ENCODE data around the gene TMEM129. TPM values are rescaled to one million over a fixed set of nuclear protein-coding genes. Genes with fewer than 3 reads are reported as not detected.
"Not testable (repeated sequence)": the region's sequence is repeated elsewhere in the genome, so short reads cannot be mapped to it uniquely, and the experiment has no call there.

The TMEM129 gene
- polyA plus RNA-seq, 3 donors: 23.7 to 31.8 (median 30.3) TPM

DNA sequence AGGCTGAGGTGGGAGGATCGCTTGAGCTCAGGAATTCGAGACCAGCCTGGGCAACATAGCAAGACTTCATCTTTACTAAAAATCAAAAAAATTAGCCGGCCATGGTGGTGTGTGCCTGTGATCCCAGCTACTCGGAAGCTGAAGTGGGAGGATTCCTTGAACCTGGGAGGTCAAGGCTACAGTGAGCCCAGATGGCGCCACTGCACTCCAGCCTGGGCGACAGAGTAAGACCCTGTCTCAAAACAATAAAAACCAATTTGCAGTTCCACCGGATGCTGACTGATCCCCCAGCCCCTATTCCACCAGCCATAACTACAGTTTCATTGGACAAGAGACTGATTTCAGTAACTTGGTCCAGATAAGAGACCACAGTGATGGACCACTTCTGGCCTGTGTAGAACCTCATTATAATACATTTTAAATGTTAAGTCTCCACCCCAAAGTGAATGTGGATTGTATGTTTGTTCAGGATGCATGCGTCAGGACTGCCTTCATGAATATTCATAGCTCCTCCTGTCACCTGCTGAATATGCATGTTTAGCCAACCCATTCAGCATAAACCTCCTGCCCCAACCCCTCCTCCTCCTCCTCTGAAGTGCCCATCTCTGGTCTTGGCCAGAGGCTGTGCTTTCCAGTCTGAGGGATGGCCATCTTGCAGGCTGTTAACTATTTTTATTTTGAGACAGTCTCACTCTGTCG, 6.7 kb downstream of the TMEM129 start:
- no peak overlapping the region for H3K27ac ChIP-seq (ENCODE audit: low read depth, low read length)
- 65 to 70% (median 66%) methylated on average over 9 of the region's 9 CpGs for WGBS, 3 donors

DNA sequence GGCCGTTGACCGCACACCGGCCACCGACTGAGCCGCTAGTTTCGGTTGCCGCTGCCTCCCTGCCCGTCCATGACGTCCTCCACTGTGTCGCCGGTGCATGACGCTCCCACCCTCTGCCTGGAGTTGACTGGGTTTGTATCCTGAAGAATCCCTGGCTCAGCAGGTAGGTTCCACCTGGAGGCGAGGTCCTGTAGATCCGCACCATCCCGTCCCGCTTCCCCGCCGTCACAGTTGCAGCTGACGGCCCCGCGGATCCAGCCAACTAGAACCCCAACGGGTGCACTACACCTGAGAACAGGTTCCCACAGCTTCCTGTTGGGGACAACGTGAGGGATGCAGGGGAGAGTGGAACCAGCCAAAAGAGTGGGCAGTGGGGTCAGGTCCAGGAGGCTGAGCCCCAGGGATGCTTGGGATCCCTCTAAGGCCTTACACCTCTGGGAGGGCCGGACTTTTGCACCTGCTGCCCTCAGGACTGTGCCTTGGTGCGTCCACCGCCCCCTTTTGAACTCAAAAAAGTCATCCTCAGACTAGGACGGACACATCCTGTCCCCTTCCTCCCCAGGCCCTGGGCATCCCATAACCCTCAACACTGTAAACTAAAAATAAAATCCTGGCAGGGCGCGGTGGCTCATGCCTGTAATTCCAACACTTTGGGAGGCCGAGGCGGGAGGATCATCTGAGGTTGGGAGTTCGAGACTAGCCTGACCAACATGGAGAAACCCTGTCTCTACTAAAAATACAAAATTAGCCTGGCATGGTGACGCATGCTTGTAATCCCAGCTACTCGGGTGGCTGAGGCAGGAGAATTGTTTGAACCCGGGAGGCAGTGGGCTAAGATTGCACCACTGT, 7.9 kb downstream of the TMEM129 start:
- peak overlapping the region; percentile 100 for H3K27ac ChIP-seq (ENCODE audit: low read depth, low read length)
- 18 to 23% (median 22%) methylated on average over 35 of the region's 35 CpGs for WGBS, 3 donors

DNA sequence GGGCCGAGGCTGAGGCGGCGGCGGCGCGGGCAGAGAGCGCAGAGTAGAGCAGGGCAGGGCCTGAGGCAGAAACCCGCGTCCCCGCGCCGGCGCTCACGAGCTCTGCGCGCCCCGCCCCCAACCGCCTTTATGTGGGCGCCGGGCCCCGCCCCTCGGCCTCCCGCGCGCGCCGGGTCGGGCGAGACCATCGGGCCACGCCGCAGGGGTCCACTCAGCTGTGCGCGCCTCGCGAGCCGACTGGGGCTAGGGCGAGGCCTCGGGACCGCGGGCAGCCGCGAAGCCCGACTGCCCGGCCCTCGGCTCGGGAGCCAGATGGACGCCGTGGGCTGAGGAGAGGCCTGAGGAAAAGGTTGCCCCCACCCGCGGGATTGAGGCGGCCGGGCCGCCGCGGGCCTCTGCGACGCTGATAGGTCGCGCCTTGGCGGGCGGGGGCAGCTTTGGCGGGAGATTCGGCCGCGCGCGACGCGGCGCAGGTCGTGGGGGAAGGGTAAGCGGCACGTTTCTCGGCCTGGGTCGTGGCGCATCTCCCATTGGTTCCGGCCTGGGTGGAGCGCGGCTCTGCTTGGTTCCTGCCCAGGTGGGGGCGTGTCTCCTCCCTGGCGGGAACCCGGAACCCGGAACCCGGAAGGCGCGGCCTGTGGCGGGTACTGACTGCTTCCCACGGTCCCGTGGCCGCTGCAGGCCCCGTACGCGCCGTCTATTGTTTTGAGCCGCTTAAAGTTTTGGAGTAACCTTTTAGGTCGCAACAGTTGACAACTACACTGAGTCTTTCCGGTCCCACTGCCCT, 8.7 kb downstream of the TMEM129 start, which contains the start of gene SLBP:
TSS of gene SLBP (minus strand) at position 104 of the 787 bp plus-strand sequence. CDS start 131 bp downstream, outside the sequence.
- peak within 1 kb of the TSS; percentile 100 for H3K27ac ChIP-seq (ENCODE audit: low read depth, low read length)
- 0% methylated on average over 65 to 98 of the region's 98 CpGs for WGBS, 3 donors

DNA sequence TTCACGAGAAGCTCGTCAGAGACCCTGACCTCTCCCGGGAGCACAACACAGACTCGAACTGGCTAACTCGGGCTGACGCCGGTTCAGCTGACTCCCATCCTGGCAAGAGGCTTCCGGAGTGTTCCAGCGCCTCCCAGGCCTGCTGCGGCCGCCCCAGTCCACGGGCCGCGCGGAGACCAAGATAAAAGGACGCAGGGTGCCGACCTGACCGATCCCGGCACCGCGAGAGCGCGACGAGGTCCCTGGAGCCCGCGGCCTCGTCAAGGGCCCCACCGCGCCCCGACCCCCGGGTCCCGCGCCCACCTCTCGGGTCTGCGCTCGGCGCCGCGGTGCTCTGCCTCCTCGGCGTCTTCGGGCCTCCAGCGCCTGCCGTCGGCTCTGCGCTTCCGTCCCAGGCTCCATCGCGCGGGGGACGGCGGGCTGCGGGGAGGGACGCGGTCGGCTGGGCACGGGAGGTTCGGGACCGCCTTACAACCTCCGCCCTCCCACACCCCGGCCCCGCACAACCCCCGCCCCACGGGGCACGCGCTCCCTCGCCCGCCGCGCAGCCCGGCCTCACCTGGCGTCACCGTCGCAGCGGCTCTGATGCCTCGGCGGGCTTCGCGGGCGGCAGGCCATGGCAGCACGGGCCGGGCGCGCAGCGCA, 9.4 kb downstream of the TMEM129 start:
- 0 to 1% (median 0%) methylated on average over 62 to 85 of the region's 85 CpGs for WGBS, 3 donors
- H3K27ac ChIP-seq (ENCODE audit: low read depth, low read length): peak overlapping the region; percentile 44

DNA sequence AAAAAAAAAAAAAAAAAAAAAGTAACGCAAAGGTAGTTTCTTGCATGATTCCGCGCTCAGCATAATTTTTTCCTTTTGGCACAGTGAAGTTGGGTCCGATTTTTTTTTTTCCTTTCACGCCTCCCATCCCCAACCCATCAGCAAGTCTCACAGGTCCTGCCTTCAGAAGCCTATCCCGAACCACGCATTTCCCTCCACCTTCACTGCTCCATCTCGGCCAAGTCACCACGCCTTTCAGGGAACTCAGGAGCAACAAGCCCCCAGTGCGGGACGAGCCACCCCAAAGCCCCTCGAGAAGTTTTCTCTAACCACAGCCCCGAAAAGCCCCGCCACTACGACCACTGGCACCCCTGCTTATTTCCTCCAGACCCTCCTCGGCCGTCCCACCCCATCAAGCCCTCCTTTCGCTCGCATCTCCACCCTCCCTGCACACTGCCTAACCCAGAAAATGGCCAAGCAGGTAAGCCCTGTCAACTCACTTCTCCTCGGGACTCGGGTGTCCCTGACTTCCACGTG, 10.0 kb downstream of the TMEM129 start:
- no peak overlapping the region for H3K27ac ChIP-seq (ENCODE audit: low read depth, low read length)
- WGBS, 3 donors: 12 to 14% (median 14%) methylated on average over 22 of the region's 22 CpGs

DNA sequence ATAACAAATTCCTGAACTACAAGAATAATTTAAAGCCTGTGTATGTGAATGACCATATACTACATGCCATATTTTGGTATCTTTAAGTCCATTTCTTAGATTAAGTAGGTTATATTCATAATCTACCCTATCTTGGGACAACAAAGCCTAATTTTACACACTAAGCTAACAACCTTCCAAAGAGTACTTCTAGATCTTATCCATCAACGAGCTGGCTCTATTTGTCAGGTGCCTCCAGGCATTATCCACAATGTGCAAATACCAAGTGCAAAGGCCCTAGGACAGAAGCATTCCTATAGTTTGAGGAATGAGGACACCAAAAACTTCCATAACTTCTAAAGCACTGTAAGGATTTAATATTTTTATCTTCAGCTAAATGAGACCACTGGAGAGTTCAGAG, 12.5 kb downstream of the TMEM129 start:
- WGBS, 3 donors: 29 to 55% (median 45%) methylated on average over 1 of the region's 1 CpG
- no peak overlapping the region for H3K27ac ChIP-seq (ENCODE audit: low read depth, low read length)

DNA sequence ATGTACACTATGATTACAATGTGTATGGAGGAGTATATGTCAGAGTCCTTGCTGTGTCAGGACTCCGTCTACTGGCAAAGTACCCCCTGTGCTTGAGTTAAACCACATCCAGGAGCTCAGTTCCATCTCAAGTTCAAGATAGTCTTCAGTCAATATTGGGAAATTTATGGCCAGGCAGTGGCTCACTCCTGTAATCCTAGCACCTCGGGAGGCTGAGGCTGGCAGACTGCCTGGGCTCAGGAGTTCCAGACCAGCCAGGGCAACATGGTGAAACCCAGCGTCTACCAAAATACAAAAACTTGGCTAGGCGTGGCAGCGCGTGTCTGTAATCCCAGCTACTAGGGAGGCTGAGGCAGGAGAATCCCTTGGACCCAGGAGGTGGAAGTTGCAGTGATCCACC, 14.8 kb downstream of the TMEM129 start:
- no peak overlapping the region for H3K27ac ChIP-seq (ENCODE audit: low read depth, low read length)
- 89 to 92% (median 91%) methylated on average over 6 of the region's 6 CpGs for WGBS, 3 donors

DNA sequence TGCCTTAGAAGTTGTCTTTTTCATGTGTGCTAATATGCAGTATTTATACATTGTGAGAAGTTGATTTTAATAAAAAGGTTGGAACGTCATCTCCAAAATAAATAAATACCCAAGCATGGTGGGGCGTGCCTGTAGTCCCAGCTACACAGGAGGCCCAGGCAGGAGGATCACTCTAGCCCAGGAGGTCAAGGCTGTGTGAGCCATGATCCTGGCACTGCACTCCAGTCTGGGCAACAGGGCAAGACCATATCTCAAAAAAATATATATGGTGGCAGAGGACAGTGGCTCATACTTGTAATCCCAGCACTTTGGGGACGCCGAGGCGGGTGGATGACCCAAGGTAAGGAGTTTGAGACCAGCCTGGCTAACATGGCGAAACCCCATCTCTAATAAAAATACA, 15.4 kb downstream of the TMEM129 start:
- WGBS, 3 donors: 93 to 96% (median 95%) methylated on average over 6 of the region's 6 CpGs

DNA sequence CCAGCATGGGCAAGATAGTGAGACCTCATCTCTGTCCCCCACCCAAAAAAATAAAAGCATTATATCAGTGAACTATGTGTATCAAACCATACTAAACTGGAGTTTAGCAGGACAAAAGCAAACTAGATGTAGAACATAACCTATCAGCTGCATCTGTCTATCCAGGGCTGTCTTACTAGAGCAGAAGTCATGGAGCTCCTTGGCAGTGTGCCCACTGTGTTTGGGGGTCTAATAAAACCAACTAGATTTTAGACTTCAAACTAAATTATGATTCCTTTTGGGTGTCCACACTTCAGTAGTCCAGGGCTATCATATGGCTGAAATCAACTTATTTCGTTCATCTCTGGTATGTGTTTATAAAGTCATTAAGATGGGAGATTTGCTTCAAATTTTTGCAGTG, 17.3 kb downstream of the TMEM129 start:
- H3K27ac ChIP-seq (ENCODE audit: low read depth, low read length): no peak overlapping the region
- 86 to 97% (median 96%) methylated on average over 1 of the region's 1 CpG for WGBS, 3 donors

More for the DNA sequence above, 15.4 kb downstream of the TMEM129 start:
- no peak overlapping the region for H3K27ac ChIP-seq (ENCODE audit: low read depth, low read length)

DNA sequence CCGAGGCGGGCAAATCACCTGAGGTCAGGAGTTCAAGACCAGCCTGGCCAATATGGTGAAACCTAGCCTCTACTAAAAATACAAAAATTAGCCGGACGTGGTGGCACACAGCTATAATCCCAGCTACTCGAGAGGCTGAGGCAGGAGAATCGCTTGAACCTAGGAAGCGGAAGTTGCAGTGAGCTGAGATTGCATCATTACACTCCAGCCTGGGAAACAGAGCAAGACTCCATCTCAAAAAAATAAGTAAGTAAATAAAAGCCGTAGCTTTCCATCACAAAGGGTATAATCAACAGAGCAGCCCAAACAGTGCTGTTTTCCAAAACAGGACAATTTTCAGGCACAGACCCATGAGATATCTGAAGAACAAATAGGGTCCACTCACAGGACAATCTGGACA, 19.5 kb downstream of the TMEM129 start:
- WGBS, 3 donors: 64 to 88% (median 73%) methylated on average over 8 of the region's 8 CpGs

DNA sequence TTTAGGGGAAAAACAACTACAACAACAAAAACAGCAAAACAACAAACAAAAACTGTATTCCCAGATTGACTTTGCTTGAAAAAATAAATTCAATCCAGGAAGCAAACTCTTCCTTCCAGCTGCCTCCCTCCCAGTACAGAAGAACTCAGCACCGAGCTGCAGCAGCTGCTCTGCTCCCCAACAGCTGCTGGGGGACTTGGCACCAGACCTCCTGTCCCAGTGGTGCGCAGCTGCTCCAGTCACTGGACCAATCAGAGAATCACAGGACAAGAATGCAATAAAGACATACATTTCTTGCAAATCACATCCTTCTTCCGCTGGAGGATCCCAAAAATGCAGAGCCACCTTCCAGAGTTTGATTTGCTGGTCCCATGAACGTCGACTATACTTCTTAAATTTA, 25.2 kb downstream of the TMEM129 start:
- H3K27ac ChIP-seq (ENCODE audit: low read depth, low read length): no peak overlapping the region
- WGBS, 3 donors: 68 to 84% (median 80%) methylated on average over 5 of the region's 5 CpGs

More for the DNA sequence above, 19.5 kb downstream of the TMEM129 start:
- H3K27ac ChIP-seq (ENCODE audit: low read depth, low read length): not testable (repeated sequence)

DNA sequence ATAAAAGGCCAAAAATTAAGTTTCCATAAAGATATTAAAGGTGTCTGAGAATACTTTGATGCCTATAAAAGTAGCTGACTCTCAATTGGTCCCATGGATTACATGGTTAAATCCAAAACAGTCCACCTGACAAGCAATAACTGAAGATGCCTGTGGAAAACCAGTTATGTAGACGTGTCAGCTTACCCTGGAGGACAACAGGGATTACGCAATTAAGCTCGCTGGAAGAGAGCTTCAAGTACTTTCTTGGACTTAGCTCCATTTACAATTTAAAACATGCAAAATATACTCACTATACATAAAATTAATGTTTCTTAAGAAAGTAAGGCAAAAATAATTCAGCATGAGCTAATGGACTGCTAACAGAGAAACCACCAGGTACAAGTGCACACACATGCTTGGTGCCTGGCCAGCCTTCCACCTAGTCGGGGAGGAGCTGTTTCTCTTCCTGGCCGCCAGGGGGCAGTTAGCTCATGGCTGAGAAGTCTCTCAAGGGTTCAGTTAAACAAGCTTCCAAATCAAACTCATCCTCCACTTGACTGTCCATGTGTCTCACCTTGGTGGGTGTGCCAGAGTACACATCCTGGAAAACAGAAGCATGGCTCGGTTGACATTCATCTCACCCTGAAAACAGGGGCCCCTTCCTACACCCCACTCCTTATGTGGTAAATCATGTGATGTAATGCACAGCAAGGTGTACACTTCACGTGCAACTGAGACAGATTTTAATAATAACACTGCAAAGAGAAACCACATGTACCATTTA, 27.8 kb downstream of the TMEM129 start:
- 34 to 48% (median 38%) methylated on average over 7 of the region's 7 CpGs for WGBS, 3 donors
- H3K27ac ChIP-seq (ENCODE audit: low read depth, low read length): no peak overlapping the region

DNA sequence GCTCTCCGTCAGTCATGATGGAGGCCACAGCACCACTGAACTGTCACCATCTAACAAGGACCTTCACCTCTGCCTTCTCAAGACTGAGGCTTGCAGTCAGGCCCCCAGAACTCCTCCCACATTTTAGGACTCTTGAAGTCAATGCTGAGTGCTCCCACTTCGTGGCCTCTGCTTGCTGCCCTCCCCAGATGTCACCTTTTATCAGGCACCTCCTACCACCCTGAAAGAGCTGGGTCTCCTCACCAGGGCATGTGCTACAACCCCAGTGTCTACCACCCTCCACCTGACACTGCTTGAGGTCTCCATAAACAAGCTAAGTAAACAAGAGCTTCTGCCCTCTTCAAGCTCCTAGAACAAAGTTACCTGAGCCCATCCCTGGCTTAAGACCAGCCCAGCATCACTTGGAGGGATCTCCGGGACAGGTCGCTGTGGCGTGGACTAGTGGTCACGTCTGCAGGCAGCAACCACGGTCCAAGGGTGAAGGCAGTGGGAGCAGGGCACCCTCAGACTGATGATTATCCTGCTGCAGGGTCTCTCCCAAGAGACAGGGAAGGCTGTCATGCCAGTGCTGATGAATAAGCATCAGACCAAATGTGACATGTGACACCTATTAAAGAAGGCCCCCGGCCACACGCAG, 29.3 kb downstream of the TMEM129 start:
- WGBS, 3 donors: 86 to 92% (median 91%) methylated on average over 9 of the region's 9 CpGs
- H3K27ac ChIP-seq (ENCODE audit: low read depth, low read length): no peak overlapping the region

DNA sequence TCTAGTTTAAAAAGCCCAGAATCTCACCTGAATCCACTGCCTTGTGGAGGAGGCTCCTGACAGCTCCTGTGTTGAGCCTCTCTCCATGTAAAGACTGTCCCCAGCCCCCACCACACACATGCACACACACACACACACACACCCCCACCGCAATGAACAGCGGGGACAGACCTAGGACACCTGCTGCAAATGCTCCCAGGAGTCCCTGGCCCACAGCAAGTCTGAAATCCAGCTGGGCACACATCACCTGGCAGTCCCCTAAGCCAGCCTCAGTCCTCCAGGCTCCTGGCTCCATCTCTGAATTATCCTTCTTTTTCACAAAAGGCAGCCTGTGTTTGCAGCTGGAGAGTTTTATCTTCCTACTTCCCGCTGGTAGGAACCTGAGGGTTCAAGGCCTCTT, 30.4 kb downstream of the TMEM129 start:
- WGBS, 3 donors: 84 to 96% (median 94%) methylated on average over 3 of the region's 3 CpGs
- no peak overlapping the region for H3K27ac ChIP-seq (ENCODE audit: low read depth, low read length)

DNA sequence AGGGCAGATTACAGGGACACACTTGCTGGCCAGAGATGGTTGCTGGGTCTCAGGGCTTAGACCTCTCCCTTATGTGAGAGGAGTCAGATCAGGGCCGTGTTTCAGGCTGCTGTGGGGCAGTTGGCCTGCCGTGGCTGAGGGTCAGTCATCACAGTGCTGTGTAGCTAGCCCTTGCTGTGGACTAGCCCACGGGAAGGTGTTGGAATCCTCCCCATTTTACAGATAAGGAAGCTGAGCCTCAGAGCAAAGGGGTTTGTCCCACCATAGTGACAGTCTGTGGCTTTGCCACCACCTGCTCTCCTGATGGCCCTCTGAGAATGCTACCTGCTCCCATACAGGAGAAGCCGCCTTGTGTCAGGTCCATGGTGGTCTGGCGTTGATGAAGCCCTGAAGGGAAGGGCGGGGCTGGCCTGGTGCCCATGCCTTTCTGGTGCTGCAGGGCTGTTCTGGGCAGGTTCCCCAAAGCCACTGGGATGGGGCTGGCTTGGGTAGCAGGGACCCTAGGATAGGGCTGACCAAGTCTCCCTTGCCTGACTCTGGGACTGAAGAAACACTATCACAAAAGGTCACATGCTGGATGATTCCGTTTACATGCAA, 34.6 kb downstream of the TMEM129 start:
- no peak overlapping the region for H3K27ac ChIP-seq (ENCODE audit: low read depth, low read length)
- 52 to 61% (median 55%) methylated on average over 7 of the region's 7 CpGs for WGBS, 3 donors

DNA sequence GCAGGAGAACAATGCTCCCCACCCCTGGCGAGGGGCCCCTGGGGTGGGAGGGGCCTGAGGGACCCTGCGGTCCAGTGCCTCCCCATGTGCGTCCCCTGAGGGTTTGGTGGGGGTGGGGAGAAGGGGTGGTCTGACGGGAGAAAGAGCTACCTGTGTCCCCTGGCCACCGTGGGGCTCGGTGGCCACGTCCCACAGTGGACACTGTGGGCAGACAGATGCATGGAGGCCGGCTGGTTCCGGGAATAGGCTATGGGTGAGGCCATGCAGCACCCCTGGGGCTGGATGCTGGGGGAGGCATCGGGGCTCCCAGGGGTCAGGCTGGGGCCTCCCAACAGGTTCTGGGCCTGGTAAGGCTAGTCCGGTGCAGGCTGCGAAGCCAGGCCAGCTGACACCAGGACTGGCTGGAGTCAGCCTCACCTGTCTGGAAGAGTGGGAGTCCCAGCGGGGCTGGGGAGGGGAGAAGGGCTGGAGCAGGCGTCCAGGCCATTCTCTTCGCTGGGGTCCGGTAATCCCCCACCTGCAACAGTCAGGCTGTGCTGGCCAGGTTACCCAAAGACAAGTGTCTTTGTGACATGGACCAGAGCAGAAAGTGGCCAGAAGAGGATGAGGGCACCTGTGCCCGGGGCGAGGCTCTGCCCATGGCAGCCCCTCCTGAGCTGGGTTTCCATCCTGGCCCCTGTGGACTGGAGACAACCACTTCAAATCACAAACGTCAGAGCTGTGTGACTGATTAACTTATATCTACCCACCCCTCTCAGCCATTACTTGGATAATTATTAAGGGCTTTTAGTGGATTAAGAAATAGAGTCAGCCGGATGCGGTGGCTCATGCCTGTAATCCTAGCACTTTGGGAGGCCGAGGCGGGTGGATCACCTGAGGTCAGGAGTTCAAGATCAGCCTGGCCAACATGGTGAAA, 35.6 kb downstream of the TMEM129 start:
- 81 to 85% (median 81%) methylated on average over 23 of the region's 23 CpGs for WGBS, 3 donors
- H3K27ac ChIP-seq (ENCODE audit: low read depth, low read length): no peak overlapping the region

Data from adipose tissue (tissue), 3 donors.